ENCODE data around the gene TBC1D2.

DNA sequence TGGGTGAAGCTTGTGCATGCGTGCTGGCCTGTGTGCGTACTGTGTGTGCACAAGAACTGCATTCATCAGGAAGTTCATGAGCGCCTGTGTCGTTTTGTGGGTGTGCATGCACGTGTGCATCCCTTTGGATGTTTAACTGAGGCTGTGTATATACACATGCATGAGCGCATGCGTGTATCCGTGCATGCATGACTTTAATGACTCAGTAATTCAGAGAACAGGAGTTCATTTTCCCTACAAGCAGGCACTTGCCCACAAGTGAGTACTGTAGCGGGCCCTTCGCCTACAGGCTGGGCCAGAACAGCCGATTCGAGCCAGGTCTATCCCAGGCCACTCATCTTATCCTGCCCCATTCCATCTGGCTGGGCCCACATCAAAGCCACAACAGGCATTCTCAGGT lies 92.8 kb downstream of the TBC1D2 start:
- TF ChIP-seq, protein P1, sequence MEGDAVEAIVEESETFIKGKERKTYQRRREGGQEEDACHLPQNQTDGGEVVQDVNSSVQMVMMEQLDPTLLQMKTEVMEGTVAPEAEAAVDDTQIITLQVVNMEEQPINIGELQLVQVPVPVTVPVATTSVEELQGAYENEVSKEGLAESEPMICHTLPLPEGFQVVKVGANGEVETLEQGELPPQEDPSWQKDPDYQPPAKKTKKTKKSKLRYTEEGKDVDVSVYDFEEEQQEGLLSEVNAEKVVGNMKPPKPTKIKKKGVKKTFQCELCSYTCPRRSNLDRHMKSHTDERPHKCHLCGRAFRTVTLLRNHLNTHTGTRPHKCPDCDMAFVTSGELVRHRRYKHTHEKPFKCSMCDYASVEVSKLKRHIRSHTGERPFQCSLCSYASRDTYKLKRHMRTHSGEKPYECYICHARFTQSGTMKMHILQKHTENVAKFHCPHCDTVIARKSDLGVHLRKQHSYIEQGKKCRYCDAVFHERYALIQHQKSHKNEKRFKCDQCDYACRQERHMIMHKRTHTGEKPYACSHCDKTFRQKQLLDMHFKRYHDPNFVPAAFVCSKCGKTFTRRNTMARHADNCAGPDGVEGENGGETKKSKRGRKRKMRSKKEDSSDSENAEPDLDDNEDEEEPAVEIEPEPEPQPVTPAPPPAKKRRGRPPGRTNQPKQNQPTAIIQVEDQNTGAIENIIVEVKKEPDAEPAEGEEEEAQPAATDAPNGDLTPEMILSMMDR (conservative IDR thresholded peaks at IDR 0.05; ENCODE audit: low read length): no peak
- TF ChIP-seq EZH2phosphoT487 (IDR thresholded peaks at IDR 0.05; ENCODE audit: borderline replicate concordance, low read depth, low read length): no peak
